Activated CD8-positive, alpha-beta memory T cell treated with anti-CD3 and anti-CD28 coated beads, Interleukin-2, amount 50 U/mL, for 1 hour (primary cell): Measurements from ENCODE around the gene RPS6KA6.

Experiments used
- DNase-seq: peaks from one replicate; pipeline ENCODE4 v3.0.0-alpha.2; 2020; ENCODE audit errors: extremely low read depth

RPS6KA6 gene

GRCh38 chrX:84187533-84188319, at the start of gene RPS6KA6:
RPS6KA6 (minus strand) TSS chrX:84188199; CDS start chrX:84187899, 300 bp downstream.
- DNase-seq: peak; percentile 8

GRCh38 chrX:84224741-84225140, 36.7 kb upstream of the RPS6KA6 start:
- DNase-seq: no peak

- no peak for DNase-seq
Measured at GRCh38 chrX:84223261-84223660, 35.3 kb upstream of the RPS6KA6 start.

GRCh38 chrX:84221181-84221580, 33.2 kb upstream of the RPS6KA6 start:
- DNase-seq: no peak

GRCh38 chrX:84219551-84219950, 31.6 kb upstream of the RPS6KA6 start:
- DNase-seq: no peak

GRCh38 chrX:84218726-84219125, 30.7 kb upstream of the RPS6KA6 start:
- DNase-seq: no peak

- no peak for DNase-seq
Measured at GRCh38 chrX:84216881-84217280, 28.9 kb upstream of the RPS6KA6 start.

- no peak for DNase-seq
Measured at GRCh38 chrX:84216406-84216805, 28.4 kb upstream of the RPS6KA6 start.

- DNase-seq: no peak
Measured at GRCh38 chrX:84205276-84205675, 17.3 kb upstream of the RPS6KA6 start.

GRCh38 chrX:84199688-84200087, 11.7 kb upstream of the RPS6KA6 start:
- DNase-seq: no peak

GRCh38 chrX:84197550-84197949, 9.6 kb upstream of the RPS6KA6 start:
- no peak for DNase-seq

GRCh38 chrX:84192006-84192405, 4.0 kb upstream of the RPS6KA6 start:
- DNase-seq: no peak

GRCh38 chrX:84189125-84189524, 1.1 kb upstream of the RPS6KA6 start:
- no peak for DNase-seq

- no peak for DNase-seq
Measured at GRCh38 chrX:84188320-84188834, 378 bp upstream of the RPS6KA6 start.

GRCh38 chrX:84186603-84187532, 1.1 kb downstream of the RPS6KA6 start:
- no peak for DNase-seq

- no peak for DNase-seq
Measured at GRCh38 chrX:84182516-84182915, 5.5 kb downstream of the RPS6KA6 start.

GRCh38 chrX:84175958-84176357, 12.0 kb downstream of the RPS6KA6 start:
- DNase-seq: no peak

GRCh38 chrX:84175274-84175673, 12.7 kb downstream of the RPS6KA6 start:
- no peak for DNase-seq

- no peak for DNase-seq
Measured at GRCh38 chrX:84174348-84174747, 13.7 kb downstream of the RPS6KA6 start.

- no peak for DNase-seq
Measured at GRCh38 chrX:84170931-84171330, 17.1 kb downstream of the RPS6KA6 start.

- no peak for DNase-seq
Measured at GRCh38 chrX:84168574-84168973, 19.4 kb downstream of the RPS6KA6 start.

GRCh38 chrX:84168095-84168494, 19.9 kb downstream of the RPS6KA6 start:
- DNase-seq: no peak

GRCh38 chrX:84165711-84166110, 22.3 kb downstream of the RPS6KA6 start:
- no peak for DNase-seq
